GM12891 (cell line): Measurements from ENCODE around the gene ABHD2.

Source experiments
- POLR2A ChIP-seq: IDR thresholded peaks from 2 replicates; pipeline ENCODE4 v1.6.1; 2011; ENCODE audit warnings: low read depth, low read length, control low read depth
- POLR2AphosphoS5 ChIP-seq: IDR thresholded peaks from 2 replicates; pipeline ENCODE4 v1.6.1; 2011; ENCODE audit warnings: low read depth, low read length, control low read depth

DNA sequence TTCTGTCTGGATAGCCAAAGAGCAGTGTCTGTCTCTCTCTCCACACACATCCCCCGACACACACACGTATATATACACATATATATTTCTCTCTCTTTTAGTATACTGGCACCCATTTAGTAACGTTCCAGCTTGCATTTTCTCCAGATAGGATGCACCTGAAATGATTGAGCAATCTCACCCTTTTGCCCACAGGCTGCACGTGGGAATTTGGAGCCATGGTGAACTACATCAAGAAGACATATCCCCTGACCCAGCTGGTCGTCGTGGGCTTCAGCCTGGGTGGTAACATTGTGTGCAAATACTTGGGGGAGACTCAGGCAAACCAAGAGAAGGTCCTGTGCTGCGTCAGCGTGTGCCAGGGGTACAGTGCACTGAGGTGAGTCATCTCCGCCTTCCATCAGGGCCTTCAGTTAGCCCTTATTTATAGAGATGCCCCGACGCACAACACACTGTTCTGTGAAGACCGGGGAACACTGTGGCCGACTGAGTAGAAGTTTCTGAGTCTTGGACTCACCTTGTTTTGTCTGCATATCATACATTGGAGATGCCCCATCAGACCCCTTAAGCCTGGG, 87.4 kb downstream of the ABHD2 start:
- no peak for TF ChIP-seq POLR2A
- TF ChIP-seq POLR2AphosphoS5: no peak
